ENCODE results near the gene BCAS3. TPM values are rescaled to one million over a fixed set of nuclear protein-coding genes. Genes with fewer than 3 reads are reported as not detected.
"Not testable (repeated sequence)": the region's sequence is repeated elsewhere in the genome, so short reads cannot be mapped to it uniquely, and the experiment has no call there.

Gene BCAS3
- total and polyA plus RNA-seq, 12 donors, result 6.1 to 21.8 (median 17.2) TPM

GRCh38 chr17:61002316-61002736 lies 324.7 kb downstream of the BCAS3 start:
- intact Hi-C loops (cut with DNase I), result loop anchor here (2.0 to 10.0 kb wide), 9 partner anchors 132 to 542 kb away; partner anchors contain the start of gene TBX2 (in 2 of the 10)
- H3K4me1 ChIP-seq, result peaks cover 0 to 11% (median under 1%) of the 10 kb centered on the region in 9 donors
- no peak overlapping the region for H3K4me3 ChIP-seq
- DNase-seq (no peak), ATAC-seq (peak in 2 of 8 donors; percentile 52 to 59)
- no peaks in the 10 kb centered on the region for H3K36me3 ChIP-seq
- H3K9me3 ChIP-seq, result no peaks in the 10 kb centered on the region
- H3K27me3 ChIP-seq, result no peaks in the 10 kb centered on the region
- TF ChIP-seq, protein P1, sequence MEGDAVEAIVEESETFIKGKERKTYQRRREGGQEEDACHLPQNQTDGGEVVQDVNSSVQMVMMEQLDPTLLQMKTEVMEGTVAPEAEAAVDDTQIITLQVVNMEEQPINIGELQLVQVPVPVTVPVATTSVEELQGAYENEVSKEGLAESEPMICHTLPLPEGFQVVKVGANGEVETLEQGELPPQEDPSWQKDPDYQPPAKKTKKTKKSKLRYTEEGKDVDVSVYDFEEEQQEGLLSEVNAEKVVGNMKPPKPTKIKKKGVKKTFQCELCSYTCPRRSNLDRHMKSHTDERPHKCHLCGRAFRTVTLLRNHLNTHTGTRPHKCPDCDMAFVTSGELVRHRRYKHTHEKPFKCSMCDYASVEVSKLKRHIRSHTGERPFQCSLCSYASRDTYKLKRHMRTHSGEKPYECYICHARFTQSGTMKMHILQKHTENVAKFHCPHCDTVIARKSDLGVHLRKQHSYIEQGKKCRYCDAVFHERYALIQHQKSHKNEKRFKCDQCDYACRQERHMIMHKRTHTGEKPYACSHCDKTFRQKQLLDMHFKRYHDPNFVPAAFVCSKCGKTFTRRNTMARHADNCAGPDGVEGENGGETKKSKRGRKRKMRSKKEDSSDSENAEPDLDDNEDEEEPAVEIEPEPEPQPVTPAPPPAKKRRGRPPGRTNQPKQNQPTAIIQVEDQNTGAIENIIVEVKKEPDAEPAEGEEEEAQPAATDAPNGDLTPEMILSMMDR (IDR thresholded peaks at IDR 0.05), result peak; percentile 28 to 73 (median 61)
- H3K27ac ChIP-seq, result peak overlapping the region in 1 of 10 donors; percentile 18
- WGBS, 2 donors, result 0 to 2% methylated on average over 1 of the region's 1 CpG

DNA sequence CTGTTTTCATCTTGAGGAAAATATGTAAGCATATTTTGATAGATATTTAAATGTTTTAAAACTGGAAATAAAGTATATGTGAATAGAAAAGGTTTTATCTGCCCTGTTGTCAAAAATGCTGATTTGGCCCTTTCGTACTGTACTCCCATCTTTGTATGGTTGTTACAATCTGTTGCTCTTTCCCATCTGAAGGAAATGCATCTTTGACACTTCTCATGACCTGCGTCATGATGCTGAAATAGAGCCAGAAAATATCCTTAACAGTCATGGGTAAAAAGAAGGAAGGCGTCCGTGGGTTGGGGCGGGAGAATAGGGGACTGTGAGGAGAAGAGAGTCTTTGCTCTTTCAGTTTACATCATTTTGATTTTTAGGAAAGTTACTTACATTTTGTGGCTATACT lies 327.7 kb downstream of the BCAS3 start:
- peak overlapping the region in 5 of 10 donors; percentile 28 to 55 (median 50) for H3K27ac ChIP-seq
- H3K9me3 ChIP-seq, result no peaks in the 10 kb centered on the region
- no peaks in the 10 kb centered on the region for H3K27me3 ChIP-seq
- H3K36me3 ChIP-seq, result no peaks in the 10 kb centered on the region
- DNase-seq (peak; percentile 24 to 62), ATAC-seq (peak in 7 of 8 donors; percentile 27 to 78 (median 54))
- intact Hi-C loops (cut with DNase I), result loop anchor here in 4 of 10 donors (5.0 to 10.0 kb wide), 4 partner anchors 129 to 539 kb away; no protein-coding TSS in a partner anchor
- 79 to 93% methylated on average over 5 of the region's 5 CpGs for WGBS, 2 donors
- no peak overlapping the region for H3K4me3 ChIP-seq
- TF ChIP-seq, protein P1 (IDR thresholded peaks at IDR 0.05), result no peak
- H3K4me1 ChIP-seq, result peaks cover 0 to 42% (median 28%) of the 10 kb centered on the region in 9 donors

- not testable (repeated sequence) for H3K9me3 ChIP-seq, DNase-seq, ATAC-seq, H3K4me3 ChIP-seq, H3K36me3 ChIP-seq, H3K27me3 ChIP-seq
- Histone ChIP-seq H3K4me1 (peaks cover 0 to 44% (median 34%) of the 10 kb centered on the region in 9 donors), H3K27ac (peak overlapping the region in 3 of 10 donors; percentile 20 to 46 (median 28))
- intact Hi-C loops (cut with DNase I), result loop anchor here in 4 of 10 donors (5.0 to 10.0 kb wide), 4 partner anchors 129 to 539 kb away; no protein-coding TSS in a partner anchor
- 92 to 100% methylated on average over 1 of the region's 3 CpGs for WGBS, 2 donors
Observed at GRCh38 chr17:61005958-61006357, 328.3 kb downstream of the BCAS3 start.

- Histone ChIP-seq H3K27ac (peak overlapping the region in 7 of 10 donors; percentile 31 to 65 (median 46)), H3K36me3 (no peaks in the 10 kb centered on the region), H3K27me3 (no peaks in the 10 kb centered on the region), H3K4me3 (no peak overlapping the region), H3K4me1 (peaks cover 0 to 57% (median 37%) of the 10 kb centered on the region in 9 donors), H3K9me3 (no peaks in the 10 kb centered on the region)
- DNase-seq, result peak in 1 of 2 donors; percentile 15
- TF ChIP-seq, protein P1 (IDR thresholded peaks at IDR 0.05), result no peak
- intact Hi-C loops (cut with DNase I), result loop anchor here in 4 of 10 donors (5.0 to 10.0 kb wide), 4 partner anchors 127 to 537 kb away; no protein-coding TSS in a partner anchor
- ATAC-seq, result peak; percentile 35 to 82 (median 60)
- WGBS, 2 donors, result 45 to 57% methylated on average over 3 of the region's 3 CpGs
Observed at GRCh38 chr17:61007980-61008379, 330.3 kb downstream of the BCAS3 start.

DNA sequence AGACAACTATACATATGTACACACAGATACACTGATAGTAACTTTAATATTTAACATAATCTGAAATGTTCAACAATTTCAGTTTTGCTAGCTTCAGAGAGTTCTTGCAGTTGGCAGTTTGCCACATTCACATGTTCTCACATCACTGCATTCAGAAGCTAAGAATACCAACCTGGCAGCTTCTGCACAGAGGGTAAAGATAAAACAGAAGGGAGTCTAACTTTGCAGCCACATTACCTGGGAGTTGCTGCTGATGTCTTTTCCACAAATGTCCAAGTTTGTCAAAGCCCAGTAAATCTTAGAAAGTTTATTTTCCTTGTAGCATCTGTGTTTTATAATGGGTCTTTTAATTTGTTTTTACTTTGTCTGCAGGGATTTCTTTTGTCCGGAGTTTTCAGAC lies 332.0 kb downstream of the BCAS3 start:
- intact Hi-C loops (cut with DNase I), result loop anchor here in 4 of 10 donors (5.0 to 10.0 kb wide), 5 partner anchors 118 to 535 kb away; no protein-coding TSS in a partner anchor
- Histone ChIP-seq H3K36me3 (no peaks in the 10 kb centered on the region), H3K27ac (peak overlapping the region in 4 of 10 donors; percentile 39 to 65 (median 54)), H3K4me3 (no peak overlapping the region), H3K4me1 (peaks cover 0 to 59% (median 38%) of the 10 kb centered on the region in 9 donors), H3K27me3 (no peaks in the 10 kb centered on the region), H3K9me3 (no peaks in the 10 kb centered on the region)
- DNase-seq (peak in 1 of 2 donors; percentile 34), ATAC-seq (peak in 5 of 8 donors; percentile 25 to 83 (median 64))
- 14 to 32% methylated on average over 1 of the region's 1 CpG for WGBS, 2 donors
- TF ChIP-seq, protein P1 (IDR thresholded peaks at IDR 0.05), result no peak

Data from heart right ventricle (tissue), 16 donors.